ENCODE measurements around the gene TUBGCP6.

DNA sequence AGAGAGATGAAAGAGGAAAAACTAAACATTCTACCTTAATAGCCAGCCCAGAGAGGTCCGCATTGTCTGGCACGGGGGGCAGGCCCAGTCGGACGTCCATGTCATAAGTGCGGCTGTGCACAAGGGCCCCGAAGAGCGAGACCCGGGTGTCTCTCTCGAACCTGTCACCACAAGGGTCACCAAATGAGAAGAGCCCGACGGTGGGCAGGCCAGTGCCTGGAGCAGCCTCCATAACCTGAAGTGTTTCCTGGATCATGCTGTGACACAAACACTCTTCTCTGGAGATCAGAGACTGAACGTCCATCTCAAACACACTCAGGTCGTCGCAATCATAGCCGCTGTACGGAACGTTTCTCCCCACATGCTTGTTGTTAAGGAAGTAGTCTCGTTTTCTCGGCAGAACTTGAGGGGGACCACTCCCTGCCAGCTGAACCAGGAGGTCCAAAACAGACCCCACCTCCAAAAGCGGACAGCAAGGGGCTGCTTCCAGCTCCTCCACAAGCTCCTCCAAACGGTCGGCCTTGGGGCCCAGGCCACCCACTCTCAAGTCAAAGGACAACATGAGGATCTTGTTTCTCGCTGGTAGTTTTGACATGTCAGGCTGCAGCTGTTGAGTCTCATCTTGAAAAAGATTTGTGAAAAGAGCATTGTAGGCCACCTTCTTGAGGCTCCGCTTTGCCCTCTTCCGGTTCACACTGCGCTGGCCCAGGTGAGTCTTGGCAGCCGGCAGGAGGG is 971 bp downstream of the TUBGCP6 start:
- TF ChIP-seq POLR2A (IDR thresholded peaks at IDR 0.05) (no peak), EP300 (IDR thresholded peaks at IDR 0.05) (no peak)
- TF ChIP-seq, protein P1, sequence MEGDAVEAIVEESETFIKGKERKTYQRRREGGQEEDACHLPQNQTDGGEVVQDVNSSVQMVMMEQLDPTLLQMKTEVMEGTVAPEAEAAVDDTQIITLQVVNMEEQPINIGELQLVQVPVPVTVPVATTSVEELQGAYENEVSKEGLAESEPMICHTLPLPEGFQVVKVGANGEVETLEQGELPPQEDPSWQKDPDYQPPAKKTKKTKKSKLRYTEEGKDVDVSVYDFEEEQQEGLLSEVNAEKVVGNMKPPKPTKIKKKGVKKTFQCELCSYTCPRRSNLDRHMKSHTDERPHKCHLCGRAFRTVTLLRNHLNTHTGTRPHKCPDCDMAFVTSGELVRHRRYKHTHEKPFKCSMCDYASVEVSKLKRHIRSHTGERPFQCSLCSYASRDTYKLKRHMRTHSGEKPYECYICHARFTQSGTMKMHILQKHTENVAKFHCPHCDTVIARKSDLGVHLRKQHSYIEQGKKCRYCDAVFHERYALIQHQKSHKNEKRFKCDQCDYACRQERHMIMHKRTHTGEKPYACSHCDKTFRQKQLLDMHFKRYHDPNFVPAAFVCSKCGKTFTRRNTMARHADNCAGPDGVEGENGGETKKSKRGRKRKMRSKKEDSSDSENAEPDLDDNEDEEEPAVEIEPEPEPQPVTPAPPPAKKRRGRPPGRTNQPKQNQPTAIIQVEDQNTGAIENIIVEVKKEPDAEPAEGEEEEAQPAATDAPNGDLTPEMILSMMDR (IDR thresholded peaks at IDR 0.05) = no peak
